Measurements from ENCODE around the gene TMEM183A. TPM values are rescaled to one million over a fixed set of nuclear protein-coding genes. Genes with fewer than 3 reads are reported as not detected.

TMEM183A gene
- total RNA-seq, 2 donors from 2014 or later, result 80.2 to 88.2 TPM

GRCh38 chr1:203031467-203031866 lies 24.3 kb downstream of the TMEM183A start:
- no peak overlapping the region for H3K27ac ChIP-seq
- 71% methylated on average over 6 of the region's 6 CpGs for WGBS
- intact Hi-C loops (cut with DNase I), result no loop called here

DNA sequence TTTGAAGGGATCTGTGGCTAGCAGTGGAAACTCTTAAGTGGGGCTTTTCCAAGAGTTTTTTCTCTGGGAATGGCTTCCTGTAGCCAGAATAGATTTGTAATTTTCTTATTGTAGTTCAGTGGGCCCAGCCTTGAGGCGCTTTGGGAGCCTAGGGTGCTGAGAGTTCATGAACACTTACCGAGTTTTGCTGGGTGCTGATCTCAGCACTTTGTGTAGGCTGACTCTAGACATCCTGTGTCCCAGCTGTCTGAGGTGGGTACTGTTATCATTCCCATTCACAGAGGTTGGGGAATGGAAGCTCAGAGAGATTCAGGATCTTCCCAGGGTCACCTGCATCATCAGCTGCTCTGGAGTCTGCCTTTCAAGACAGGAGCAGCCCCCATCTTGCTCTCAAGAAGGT lies 26.1 kb downstream of the TMEM183A start:
- Histone ChIP-seq H3K9me3 (no peaks in the 10 kb centered on the region), H3K4me1 (replicated peaks) (no peaks in the 10 kb centered on the region), H3K4me3 (no peak overlapping the region), H3K27ac (no peak overlapping the region), H3K27me3 (replicated peaks; ENCODE audit: insufficient read depth) (no peaks in the 10 kb centered on the region), H3K36me3 (no peaks in the 10 kb centered on the region)
- DNase-seq (ENCODE audit: low spot score), result no peak
- WGBS, result 100% methylated on average over 2 of the region's 2 CpGs
- intact Hi-C loops (cut with DNase I), result no loop called here
- TF ChIP-seq, protein P1, sequence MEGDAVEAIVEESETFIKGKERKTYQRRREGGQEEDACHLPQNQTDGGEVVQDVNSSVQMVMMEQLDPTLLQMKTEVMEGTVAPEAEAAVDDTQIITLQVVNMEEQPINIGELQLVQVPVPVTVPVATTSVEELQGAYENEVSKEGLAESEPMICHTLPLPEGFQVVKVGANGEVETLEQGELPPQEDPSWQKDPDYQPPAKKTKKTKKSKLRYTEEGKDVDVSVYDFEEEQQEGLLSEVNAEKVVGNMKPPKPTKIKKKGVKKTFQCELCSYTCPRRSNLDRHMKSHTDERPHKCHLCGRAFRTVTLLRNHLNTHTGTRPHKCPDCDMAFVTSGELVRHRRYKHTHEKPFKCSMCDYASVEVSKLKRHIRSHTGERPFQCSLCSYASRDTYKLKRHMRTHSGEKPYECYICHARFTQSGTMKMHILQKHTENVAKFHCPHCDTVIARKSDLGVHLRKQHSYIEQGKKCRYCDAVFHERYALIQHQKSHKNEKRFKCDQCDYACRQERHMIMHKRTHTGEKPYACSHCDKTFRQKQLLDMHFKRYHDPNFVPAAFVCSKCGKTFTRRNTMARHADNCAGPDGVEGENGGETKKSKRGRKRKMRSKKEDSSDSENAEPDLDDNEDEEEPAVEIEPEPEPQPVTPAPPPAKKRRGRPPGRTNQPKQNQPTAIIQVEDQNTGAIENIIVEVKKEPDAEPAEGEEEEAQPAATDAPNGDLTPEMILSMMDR (IDR thresholded peaks at IDR 0.05), result no peak
- TF ChIP-seq POLR2AphosphoS5 (IDR thresholded peaks at IDR 0.05) (no peak), POLR2A (IDR thresholded peaks at IDR 0.05) (no peak)

More at GRCh38 chr1:203031467-203031866, 24.3 kb downstream of the TMEM183A start:
- Histone ChIP-seq H3K36me3 (no peaks in the 10 kb centered on the region), H3K4me1 (replicated peaks) (peaks cover 6% of the 10 kb centered on the region), H3K4me3 (no peak overlapping the region), H3K9me3 (no peaks in the 10 kb centered on the region), H3K27me3 (replicated peaks; ENCODE audit: insufficient read depth) (no peaks in the 10 kb centered on the region)
- no peak for DNase-seq (ENCODE audit: low spot score)
- TF ChIP-seq POLR2AphosphoS5 (IDR thresholded peaks at IDR 0.05) (no peak), POLR2A (IDR thresholded peaks at IDR 0.05) (no peak)
- TF ChIP-seq, protein P1 (IDR thresholded peaks at IDR 0.05), result no peak

GRCh38 chr1:203033917-203034316 lies 26.7 kb downstream of the TMEM183A start:
- H3K27ac ChIP-seq, result no peak overlapping the region
- no peaks in the 10 kb centered on the region for H3K4me1 ChIP-seq (replicated peaks)
- DNase-seq (ENCODE audit: low spot score), result no peak
- no peaks in the 10 kb centered on the region for H3K9me3 ChIP-seq
- no peaks in the 10 kb centered on the region for H3K36me3 ChIP-seq
- no peaks in the 10 kb centered on the region for H3K27me3 ChIP-seq (replicated peaks; ENCODE audit: insufficient read depth)
- H3K4me3 ChIP-seq, result no peak overlapping the region
- WGBS, result 93% methylated on average over 2 of the region's 2 CpGs
- intact Hi-C loops (cut with DNase I), result no loop called here
- TF ChIP-seq POLR2AphosphoS5 (IDR thresholded peaks at IDR 0.05), result no peak
- TF ChIP-seq, protein P1 (IDR thresholded peaks at IDR 0.05), result no peak
- no peak for TF ChIP-seq POLR2A (IDR thresholded peaks at IDR 0.05)

GRCh38 chr1:203034422-203035110 lies 27.4 kb downstream of the TMEM183A start:
- TF ChIP-seq POLR2A (IDR thresholded peaks at IDR 0.05) (no peak), POLR2AphosphoS5 (IDR thresholded peaks at IDR 0.05) (no peak)
- TF ChIP-seq, protein P1 (IDR thresholded peaks at IDR 0.05), result no peak
- Histone ChIP-seq H3K27me3 (replicated peaks; ENCODE audit: insufficient read depth) (no peaks in the 10 kb centered on the region), H3K4me3 (no peak overlapping the region), H3K36me3 (no peaks in the 10 kb centered on the region), H3K4me1 (replicated peaks) (no peaks in the 10 kb centered on the region), H3K27ac (no peak overlapping the region), H3K9me3 (no peaks in the 10 kb centered on the region)
- no peak for DNase-seq (ENCODE audit: low spot score)
- intact Hi-C loops (cut with DNase I), result loop anchor here (5.0 kb wide), 1 partner anchor 238 kb away; no protein-coding TSS in a partner anchor
- 86% methylated on average over 10 of the region's 10 CpGs for WGBS

Measured in prostate gland (tissue), 2 donors.